ENCODE data around the gene FNIP2. TPM values are rescaled to one million over a fixed set of nuclear protein-coding genes. Genes with fewer than 3 reads are reported as not detected.

Gene FNIP2
- total and polyA plus RNA-seq, 10 of the 15 experiments (the other 5 are each of a cell fraction or from before 2014, with no cell fraction given): 0.03 to 0.38 (median 0.15) TPM

DNA sequence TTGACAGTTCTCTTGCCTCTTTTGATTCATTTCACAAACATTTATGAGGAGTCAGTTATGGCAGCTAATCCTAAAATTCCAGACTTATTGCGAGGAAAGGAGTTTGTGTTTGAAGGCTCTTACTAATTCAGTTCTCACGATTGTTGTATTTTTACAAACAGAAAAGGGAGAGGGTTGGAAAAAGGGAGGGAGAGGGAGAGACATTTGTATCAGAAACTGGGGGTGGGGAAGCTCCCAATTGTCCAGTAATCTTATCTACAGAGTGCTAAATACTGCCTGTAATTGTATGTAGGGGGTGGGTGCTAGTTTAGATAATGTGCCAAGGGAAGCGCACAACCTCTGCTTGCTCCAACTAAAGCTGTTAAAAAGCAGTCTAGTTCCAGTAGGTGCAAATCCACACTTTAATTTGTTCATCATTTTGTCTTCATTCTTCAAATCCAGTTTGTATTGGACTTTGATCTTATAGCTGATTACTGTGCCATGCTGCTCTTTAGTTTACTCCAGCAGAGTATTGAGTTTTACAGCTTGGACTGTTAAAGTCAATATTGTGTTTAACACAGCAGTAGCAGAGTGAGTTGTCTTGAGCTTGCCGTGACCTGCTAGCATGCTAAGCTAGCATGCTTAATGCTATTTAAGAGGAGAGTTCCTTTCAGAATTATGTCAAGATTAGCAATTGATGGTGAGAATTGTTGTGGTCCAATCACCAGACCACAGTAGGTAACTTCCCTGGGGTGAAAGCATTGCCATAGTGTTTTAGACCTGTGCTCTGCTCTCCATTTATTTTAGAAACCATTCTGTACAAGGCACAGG is 13.9 kb downstream of the FNIP2 start (continued):
- no peak for TF ChIP-seq SREBF2 (IDR thresholded peaks at IDR 0.05; ENCODE audit: low read length)
- no peak for TF ChIP-seq SREBF1 (IDR thresholded peaks at IDR 0.05; ENCODE audit: low read length)
- TF ChIP-seq MEF2B (IDR thresholded peaks at IDR 0.05; ENCODE audit: partially characterized antibody, poor library complexity, severe bottlenecking): peak; percentile 70
- TF ChIP-seq NR2C1 (IDR thresholded peaks at IDR 0.05): no peak
- no peak for TF ChIP-seq HDGF (IDR thresholded peaks at IDR 0.05)
- no peak for TF ChIP-seq LARP7 (IDR thresholded peaks at IDR 0.05)
- TF ChIP-seq, protein P1, sequence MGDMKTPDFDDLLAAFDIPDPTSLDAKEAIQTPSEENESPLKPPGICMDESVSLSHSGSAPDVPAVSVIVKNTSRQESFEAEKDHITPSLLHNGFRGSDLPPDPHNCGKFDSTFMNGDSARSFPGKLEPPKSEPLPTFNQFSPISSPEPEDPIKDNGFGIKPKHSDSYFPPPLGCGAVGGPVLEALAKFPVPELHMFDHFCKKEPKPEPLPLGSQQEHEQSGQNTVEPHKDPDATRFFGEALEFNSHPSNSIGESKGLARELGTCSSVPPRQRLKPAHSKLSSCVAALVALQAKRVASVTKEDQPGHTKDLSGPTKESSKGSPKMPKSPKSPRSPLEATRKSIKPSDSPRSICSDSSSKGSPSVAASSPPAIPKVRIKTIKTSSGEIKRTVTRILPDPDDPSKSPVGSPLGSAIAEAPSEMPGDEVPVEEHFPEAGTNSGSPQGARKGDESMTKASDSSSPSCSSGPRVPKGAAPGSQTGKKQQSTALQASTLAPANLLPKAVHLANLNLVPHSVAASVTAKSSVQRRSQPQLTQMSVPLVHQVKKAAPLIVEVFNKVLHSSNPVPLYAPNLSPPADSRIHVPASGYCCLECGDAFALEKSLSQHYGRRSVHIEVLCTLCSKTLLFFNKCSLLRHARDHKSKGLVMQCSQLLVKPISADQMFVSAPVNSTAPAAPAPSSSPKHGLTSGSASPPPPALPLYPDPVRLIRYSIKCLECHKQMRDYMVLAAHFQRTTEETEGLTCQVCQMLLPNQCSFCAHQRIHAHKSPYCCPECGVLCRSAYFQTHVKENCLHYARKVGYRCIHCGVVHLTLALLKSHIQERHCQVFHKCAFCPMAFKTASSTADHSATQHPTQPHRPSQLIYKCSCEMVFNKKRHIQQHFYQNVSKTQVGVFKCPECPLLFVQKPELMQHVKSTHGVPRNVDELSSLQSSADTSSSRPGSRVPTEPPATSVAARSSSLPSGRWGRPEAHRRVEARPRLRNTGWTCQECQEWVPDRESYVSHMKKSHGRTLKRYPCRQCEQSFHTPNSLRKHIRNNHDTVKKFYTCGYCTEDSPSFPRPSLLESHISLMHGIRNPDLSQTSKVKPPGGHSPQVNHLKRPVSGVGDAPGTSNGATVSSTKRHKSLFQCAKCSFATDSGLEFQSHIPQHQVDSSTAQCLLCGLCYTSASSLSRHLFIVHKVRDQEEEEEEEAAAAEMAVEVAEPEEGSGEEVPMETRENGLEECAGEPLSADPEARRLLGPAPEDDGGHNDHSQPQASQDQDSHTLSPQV (IDR thresholded peaks at IDR 0.05): no peak
- TF ChIP-seq BCL11A (IDR thresholded peaks at IDR 0.05; ENCODE audit: low read depth, low read length): no peak
- peak; percentile 48; the same call in 1 of the 2 replicates for TF ChIP-seq ATF7 (IDR thresholded peaks at IDR 0.05; ENCODE audit: low read depth)
- TF ChIP-seq POLR2AphosphoS2 (IDR thresholded peaks at IDR 0.05; ENCODE audit: low read depth, low read length): no peak
- TF ChIP-seq BRCA1 (IDR thresholded peaks at IDR 0.05; ENCODE audit: low read depth, low read length): no peak
- TF ChIP-seq POLR2A (IDR thresholded peaks at IDR 0.05; ENCODE audit: low read depth, low read length): no peak
- no peak for TF ChIP-seq HCFC1 (IDR thresholded peaks at IDR 0.05; ENCODE audit: low read length)
- TF ChIP-seq STAT3 (IDR thresholded peaks at IDR 0.05; ENCODE audit: low read depth, low read length): no peak
- no peak for TF ChIP-seq SRF (IDR thresholded peaks at IDR 0.05; ENCODE audit: low read depth in 2 of 2, low read length in 2 of 2)
- TF ChIP-seq JUNB (IDR thresholded peaks at IDR 0.05): no peak
- TF ChIP-seq FOS (IDR thresholded peaks at IDR 0.05; ENCODE audit: borderline replicate concordance, extremely low read depth, insufficient read length): no peak
- TF ChIP-seq, protein P2, sequence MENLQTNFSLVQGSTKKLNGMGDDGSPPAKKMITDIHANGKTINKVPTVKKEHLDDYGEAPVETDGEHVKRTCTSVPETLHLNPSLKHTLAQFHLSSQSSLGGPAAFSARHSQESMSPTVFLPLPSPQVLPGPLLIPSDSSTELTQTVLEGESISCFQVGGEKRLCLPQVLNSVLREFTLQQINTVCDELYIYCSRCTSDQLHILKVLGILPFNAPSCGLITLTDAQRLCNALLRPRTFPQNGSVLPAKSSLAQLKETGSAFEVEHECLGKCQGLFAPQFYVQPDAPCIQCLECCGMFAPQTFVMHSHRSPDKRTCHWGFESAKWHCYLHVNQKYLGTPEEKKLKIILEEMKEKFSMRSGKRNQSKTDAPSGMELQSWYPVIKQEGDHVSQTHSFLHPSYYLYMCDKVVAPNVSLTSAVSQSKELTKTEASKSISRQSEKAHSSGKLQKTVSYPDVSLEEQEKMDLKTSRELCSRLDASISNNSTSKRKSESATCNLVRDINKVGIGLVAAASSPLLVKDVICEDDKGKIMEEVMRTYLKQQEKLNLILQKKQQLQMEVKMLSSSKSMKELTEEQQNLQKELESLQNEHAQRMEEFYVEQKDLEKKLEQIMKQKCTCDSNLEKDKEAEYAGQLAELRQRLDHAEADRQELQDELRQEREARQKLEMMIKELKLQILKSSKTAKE (IDR thresholded peaks at IDR 0.05; ENCODE audit: low read depth, poor library complexity, severe bottlenecking): no peak
- TF ChIP-seq BHLHE40 (IDR thresholded peaks at IDR 0.05; ENCODE audit: borderline replicate concordance in 1 of 2, low read depth in 2 of 2, low read length in 1 of 2): peak; percentile 16 to 43; a peak in 2 of 4 replicates
- 0 out of 2 replicates have a peak, but pooled peaks have one; percentile 44 for TF ChIP-seq NBN (IDR thresholded peaks at IDR 0.05)
- TF ChIP-seq NFXL1 (IDR thresholded peaks at IDR 0.05; ENCODE audit: borderline replicate concordance): no peak
- no peak for TF ChIP-seq TBL1XR1 (IDR thresholded peaks at IDR 0.05; ENCODE audit: low read depth, low read length)
- no peak for TF ChIP-seq ZNF207 (IDR thresholded peaks at IDR 0.05; ENCODE audit: borderline replicate concordance)
- no peak for TF ChIP-seq EZH2 (IDR thresholded peaks at IDR 0.05; ENCODE audit: borderline replicate concordance, control insufficient read depth, low read depth, low read length)

All from GM12878 (cell line).